HepG2 (cell line): ENCODE data around the gene CCDC170. TPM values are rescaled to one million over a fixed set of nuclear protein-coding genes. Genes with fewer than 3 reads are reported as not detected.

Experiments used
- ASH2L ChIP-seq: fragments of 300-600, 200-600 bp; sonication (generic); IDR thresholded peaks from 2 replicates; pipeline ENCODE4 v1.7.0; 2017; ENCODE audit warnings: low read depth, mild to moderate bottlenecking, moderate library complexity, mixed read lengths, low read length; ENCODE audit not compliant: insufficient read length
- FOXJ3 ChIP-seq: sonication (generic); formaldehyde crosslinking; IDR thresholded peaks from 2 replicates; pipeline ENCODE4 v1.4.0; 2020; ENCODE audit warnings: missing genetic modification reagents, mild to moderate bottlenecking, borderline replicate concordance
- GFI1 ChIP-seq: sonication (generic); formaldehyde crosslinking; IDR thresholded peaks from 2 replicates; pipeline ENCODE4 v1.5.0; 2020; ENCODE audit warnings: missing genetic modification reagents, mild to moderate bottlenecking, borderline replicate concordance
- GLI4 ChIP-seq: sonication (generic); formaldehyde crosslinking; IDR thresholded peaks from 2 replicates; pipeline ENCODE4 v1.5.1; 2020; ENCODE audit warnings: missing genetic modification reagents, mild to moderate bottlenecking, moderate library complexity, borderline replicate concordance
- HMGA1 ChIP-seq: sonication (generic); formaldehyde crosslinking; conservative IDR thresholded peaks from 2 replicates; pipeline ENCODE4 v1.4.0; 2020; ENCODE audit warnings: missing genetic modification reagents
- JUNB ChIP-seq: sonication (generic); formaldehyde crosslinking; IDR thresholded peaks from 2 replicates; pipeline ENCODE4 v1.8.0; 2022; ENCODE audit warnings: missing genetic modification reagents, mild to moderate bottlenecking, borderline replicate concordance
- KDM5A ChIP-seq: fragments of 200-600 bp; sonication (generic); IDR thresholded peaks from 2 replicates; pipeline ENCODE4 v1.7.0; 2018; ENCODE audit warnings: antibody characterized with exemption, mild to moderate bottlenecking, low read length, borderline replicate concordance
- MAZ ChIP-seq, 2 experiments: sonication (generic) in 1 of 2; formaldehyde crosslinking in 1 of 2; IDR thresholded peaks; 2 replicates each; pipeline versions ENCODE4 v1.5.0 to v1.6.1; 2012 to 2020; ENCODE audit warnings: low read depth in 2 of 2, mild to moderate bottlenecking in 2 of 2, borderline replicate concordance in 1 of 2, improper control_type of control experiment in 1 of 2, low read length in 1 of 2, missing genetic modification reagents in 1 of 2, moderate library complexity in 1 of 2
- NFRKB ChIP-seq: fragments of 450-650 bp; IDR thresholded peaks from 2 replicates; pipeline ENCODE4 v1.6.1; 2017
- NR2F2 ChIP-seq: IDR thresholded peaks from 2 replicates; pipeline ENCODE4 v1.6.1; 2012; ENCODE audit warnings: low read depth, inconsistent platforms, borderline replicate concordance
- PHB2 ChIP-seq: fragments of 450-650 bp; IDR thresholded peaks from 2 replicates; pipeline ENCODE4 v1.6.1; 2018; ENCODE audit not compliant: partially characterized antibody
- PRDM4 ChIP-seq: sonication (generic); formaldehyde crosslinking; IDR thresholded peaks from 2 replicates; pipeline ENCODE4 v1.9.0; 2021; ENCODE audit warnings: missing genetic modification reagents, borderline replicate concordance
- SALL2 ChIP-seq: sonication (generic); formaldehyde crosslinking; IDR thresholded peaks from 2 replicates; pipeline ENCODE4 v1.8.1; 2023; ENCODE audit warnings: mild to moderate bottlenecking, missing genetic modification reagents, inconsistent platforms
- SNAPC2 ChIP-seq: sonication (generic); formaldehyde crosslinking; IDR thresholded peaks from 2 replicates; pipeline ENCODE4 v1.8.1; 2022; ENCODE audit warnings: mild to moderate bottlenecking, missing genetic modification reagents
- TAF1 ChIP-seq: sonication (generic); formaldehyde crosslinking; IDR thresholded peaks from 2 replicates; pipeline ENCODE4 v1.4.0; 2020; ENCODE audit warnings: missing genetic modification reagents
- TCF7 ChIP-seq: sonication (generic); IDR thresholded peaks from 2 replicates; pipeline ENCODE4 v1.6.1; 2016; ENCODE audit warnings: antibody characterized with exemption, low read depth
- ZBTB26 ChIP-seq: IDR thresholded peaks from 2 replicates; pipeline ENCODE4 v1.6.1; 2016; ENCODE audit warnings: missing compliant biosample characterization, missing genetic modification reagents, borderline replicate concordance
- ZMAT3 ChIP-seq: sonication (generic); formaldehyde crosslinking; conservative IDR thresholded peaks from 2 replicates; pipeline ENCODE4 v1.7.0; 2021; ENCODE audit warnings: missing genetic modification reagents
- ZNF264 ChIP-seq: sonication (generic); formaldehyde crosslinking; IDR thresholded peaks from 2 replicates; pipeline ENCODE4 v1.4.0; 2020; ENCODE audit warnings: missing genetic modification reagents
- ZNF367 ChIP-seq: sonication (generic); formaldehyde crosslinking; IDR thresholded peaks from 2 replicates; pipeline ENCODE4 v1.4.0; 2020; ENCODE audit warnings: missing genetic modification reagents, borderline replicate concordance
- ZNF510 ChIP-seq: sonication (generic); formaldehyde crosslinking; IDR thresholded peaks from 2 replicates; pipeline ENCODE4 v1.4.0; 2020; ENCODE audit warnings: low read depth, mild to moderate bottlenecking, missing genetic modification reagents
- ZNF546 ChIP-seq: sonication (generic); formaldehyde crosslinking; conservative IDR thresholded peaks from 2 replicates; pipeline ENCODE4 v1.8.1; 2023; ENCODE audit warnings: mild to moderate bottlenecking, missing genetic modification reagents
- ZNF550 ChIP-seq: sonication (generic); formaldehyde crosslinking; IDR thresholded peaks from 2 replicates; pipeline ENCODE4 v1.4.0; 2020; ENCODE audit warnings: mild to moderate bottlenecking, missing genetic modification reagents, borderline replicate concordance
- ZNF615 ChIP-seq: sonication (generic); formaldehyde crosslinking; IDR thresholded peaks from 2 replicates; pipeline ENCODE4 v1.5.0; 2020; ENCODE audit warnings: mild to moderate bottlenecking, missing genetic modification reagents, borderline replicate concordance
- ZNF776 ChIP-seq: sonication (generic); formaldehyde crosslinking; IDR thresholded peaks from 2 replicates; pipeline ENCODE4 v1.4.0; 2020; ENCODE audit warnings: mild to moderate bottlenecking, missing genetic modification reagents
- ZNF780A ChIP-seq: sonication (generic); formaldehyde crosslinking; IDR thresholded peaks from 2 replicates; pipeline ENCODE4 v1.8.0; 2022; ENCODE audit warnings: mild to moderate bottlenecking, missing genetic modification reagents, moderate library complexity
- polyA plus RNA-seq, 8 experiments: library from polyadenylated mRNA; depleted of rRNA in 3 of 8; stranded (reverse) in 7 of 8; unstranded in 1 of 8; fragments of >200 nt; fragmentation: Illumina TruSeq in 4 of 8; extraction: Trizol in 4 of 8; gene quantifications; 2 replicates each; pipeline versions ENCODE4 v1.2.1 to v1.2.3, GENCODE V29; 2011 to 2016; ENCODE audit warnings: low read depth in 4 of 8, missing spikeins in 1 of 8, mixed read lengths in 1 of 8; ENCODE audit not compliant: insufficient read depth in 1 of 8
- total RNA-seq, 5 experiments: library from RNA; depleted of rRNA; stranded (reverse); fragments of >200 nt; fragmentation: Illumina TruSeq; extraction: Trizol; gene quantifications; 2 replicates each; pipeline ENCODE4 v1.2.3, GENCODE V29; 2016; ENCODE audit warnings: low read depth in 1 of 5
- TF ChIP-seq, protein P1 (sequence below): sonication (generic); formaldehyde crosslinking; IDR thresholded peaks from 2 replicates; pipeline ENCODE4 v1.5.1; 2020; ENCODE audit warnings: missing genetic modification reagents, mild to moderate bottlenecking, borderline replicate concordance

The CCDC170 gene
- total and polyA plus RNA-seq, 2 of the 13 experiments (the other 11 are each of a cell fraction or from before 2014, with no cell fraction given): 0.90 to 5.1 TPM

DNA sequence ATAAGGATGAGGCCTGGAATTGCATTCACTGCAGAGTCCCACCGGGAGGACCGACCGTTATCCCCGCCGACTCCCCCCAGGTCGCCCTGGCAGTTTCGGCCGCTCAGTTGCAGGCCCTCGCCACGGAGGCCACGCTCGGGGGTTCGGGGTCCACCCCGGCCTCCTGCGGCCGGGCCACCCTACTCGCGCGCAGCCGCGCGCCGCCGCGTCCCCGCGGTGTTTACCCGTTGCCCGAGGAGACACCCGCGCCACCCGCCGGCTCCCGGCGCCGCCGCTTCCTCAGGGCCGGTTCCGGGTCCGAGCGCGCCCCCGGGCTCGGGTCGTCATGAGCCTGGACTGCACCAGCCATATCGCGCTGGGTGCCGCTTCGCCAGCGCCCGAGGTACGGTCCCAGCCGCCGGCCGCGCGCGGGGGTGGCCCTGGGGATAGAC lies at the start of gene CCDC170 (continued):
- peak; percentile 73 for TF ChIP-seq ASH2L
- TF ChIP-seq TAF1 (CRISPR knock-in tag): peak; percentile 65
- peak; percentile 95 for TF ChIP-seq ZNF546 (CRISPR knock-in tag)
- TF ChIP-seq GLI4 (CRISPR knock-in tag): peak; percentile 83; the same call in 1 of the 2 replicates
- no peak for TF ChIP-seq HMGA1 (CRISPR knock-in tag)
- TF ChIP-seq ZNF367 (CRISPR knock-in tag): no peak
- no peak for TF ChIP-seq PHB2
- no peak for TF ChIP-seq MAZ (IDR thresholded peaks at IDR 0.05; ENCODE audit: borderline replicate concordance, low read depth, low read length)
- peak; percentile 80; the same call in 1 of the 2 replicates for TF ChIP-seq MAZ (CRISPR knock-in tag; IDR thresholded peaks at IDR 0.05; ENCODE audit: low read depth)
- 0 out of 2 replicates have a peak, but pooled peaks have one; percentile 42 for TF ChIP-seq ZNF780A (CRISPR knock-in tag)
- no peak for TF ChIP-seq NR2F2
- no peak for TF ChIP-seq SALL2
- TF ChIP-seq, protein P1, sequence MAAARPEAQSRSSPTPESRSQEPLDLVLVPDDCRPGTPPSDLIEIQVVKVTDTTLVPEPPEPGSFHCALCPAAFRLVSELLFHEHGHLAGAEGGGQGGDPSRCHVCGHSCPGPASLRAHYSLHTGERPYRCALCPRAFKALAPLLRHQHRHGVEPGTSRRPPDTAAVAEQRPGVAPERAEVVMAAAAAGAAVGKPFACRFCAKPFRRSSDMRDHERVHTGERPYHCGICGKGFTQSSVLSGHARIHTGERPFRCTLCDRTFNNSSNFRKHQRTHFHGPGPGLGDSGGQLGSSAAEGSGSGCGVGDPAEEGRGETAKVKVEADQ: peak; percentile 48; the same call in 1 of the 2 replicates
- TF ChIP-seq PRDM4: no peak
- no peak for TF ChIP-seq JUNB (CRISPR knock-in tag)
- TF ChIP-seq FOXJ3: no peak
- TF ChIP-seq SNAPC2 (CRISPR knock-in tag): no peak
- 0 out of 2 replicates have a peak, but pooled peaks have one; percentile 12 for TF ChIP-seq ZNF550 (CRISPR knock-in tag)
- no peak for TF ChIP-seq ZNF615
- TF ChIP-seq ZNF776 (CRISPR knock-in tag): no peak; the same call in 1 of the 2 replicates
- peak; percentile 75 for TF ChIP-seq ZMAT3
- 0 out of 2 replicates have a peak, but pooled peaks have one; percentile 14 for TF ChIP-seq ZNF510 (CRISPR knock-in tag)
- TF ChIP-seq GFI1: peak; percentile 70; the same call in 1 of the 2 replicates
- peak; percentile 23; the same call in 1 of the 2 replicates for TF ChIP-seq ZBTB26 (CRISPR knock-in tag)
- TF ChIP-seq TCF7: no peak
- no peak for TF ChIP-seq ZNF264 (CRISPR knock-in tag)
- TF ChIP-seq NFRKB: no peak
- 0 out of 2 replicates have a peak, but pooled peaks have one; percentile 4 for TF ChIP-seq KDM5A
